Gastroesophageal sphincter (tissue), 4 donors: ENCODE measurements around the gene BCORL1. TPM values are rescaled to one million over a fixed set of nuclear protein-coding genes. Genes with fewer than 3 reads are reported as not detected.

Experiments used
- ATAC-seq: fragments of 150-250 bp; one replicate; pipeline ENCODE4 v1.9.1; 2016; ENCODE audit warnings: mild to moderate bottlenecking, moderate library complexity
- H3K27ac ChIP-seq, 4 donors: fragments of 200-600 bp; sonication (generic) in 3 of 4; 1 replicate in 3 of 4; 2 replicates in 1 of 4; pipeline ENCODE4 v1.5.1; 2016 to 2019
- H3K27me3 ChIP-seq: fragments of 200-600 bp; sonication (generic); one replicate; pipeline ENCODE4 v1.5.1; 2019
- H3K36me3 ChIP-seq, 2 donors: fragments of 200-600 bp; sonication (generic); one replicate each; pipeline ENCODE4 v1.5.1; 2019; ENCODE audit warnings: control low read depth in 1 of 2
- H3K4me1 ChIP-seq, 3 donors: fragments of 200-600 bp; sonication (generic); 1 replicate in 2 of 3; 2 replicates in 1 of 3; pipeline ENCODE4 v1.5.1; 2016 to 2019; ENCODE audit warnings: control low read depth in 2 of 3
- H3K4me3 ChIP-seq, 2 donors: fragments of 200-600 bp; sonication (generic); one replicate each; pipeline ENCODE4 v1.5.1; 2019; ENCODE audit warnings: mild to moderate bottlenecking in 1 of 2, moderate library complexity in 1 of 2
- H3K9me3 ChIP-seq, 3 donors: fragments of 200-600 bp; sonication (generic); one replicate each; pipeline ENCODE4 v1.5.1; 2017 to 2019; ENCODE audit warnings: control low read depth in 2 of 3
- EP300 ChIP-seq: sonication (generic); formaldehyde crosslinking; IDR thresholded peaks from one replicate; pipeline ENCODE4 v1.6.1; 2017; ENCODE audit warnings: antibody characterized with exemption, mild to moderate bottlenecking
- POLR2A ChIP-seq, 2 donors: fragments of 450-650 bp; IDR thresholded peaks; one replicate each; pipeline ENCODE4 v1.6.1; 2017; ENCODE audit warnings: antibody characterized with exemption in 2 of 2, mild to moderate bottlenecking in 2 of 2, moderate library complexity in 1 of 2
- POLR2AphosphoS5 ChIP-seq: sonication (generic); formaldehyde crosslinking; IDR thresholded peaks from one replicate; pipeline ENCODE4 v1.6.1; 2017; ENCODE audit warnings: antibody characterized with exemption
- WGBS, 2 donors: methylation state at CpG; one replicate each; pipeline ENCODE4 v1.1.5; 2018; ENCODE audit warnings: low coverage in 1 of 2; 5-methylcytosine and 5-hydroxymethylcytosine counted together
- total RNA-seq, 4 donors: library from RNA; depleted of rRNA; stranded (reverse); fragments of >200 nt; gene quantifications; one replicate each; pipeline ENCODE4 v1.1.0, GENCODE V29; 2016
- TF ChIP-seq, protein P1 (sequence below), 4 experiments: fragments of 200-600 bp in 2 of 4; fragments of 450-650 bp in 2 of 4; sonication (generic) in 1 of 4; IDR thresholded peaks; one replicate each; pipeline ENCODE4 v1.5.1; 2017 to 2019; ENCODE audit warnings: antibody characterized with exemption in 4 of 4, mild to moderate bottlenecking in 2 of 4, moderate library complexity in 2 of 4

The BCORL1 gene
- total RNA-seq, 4 donors from 2014 or later = 2.8 to 10.4 (median 6.6) TPM

DNA sequence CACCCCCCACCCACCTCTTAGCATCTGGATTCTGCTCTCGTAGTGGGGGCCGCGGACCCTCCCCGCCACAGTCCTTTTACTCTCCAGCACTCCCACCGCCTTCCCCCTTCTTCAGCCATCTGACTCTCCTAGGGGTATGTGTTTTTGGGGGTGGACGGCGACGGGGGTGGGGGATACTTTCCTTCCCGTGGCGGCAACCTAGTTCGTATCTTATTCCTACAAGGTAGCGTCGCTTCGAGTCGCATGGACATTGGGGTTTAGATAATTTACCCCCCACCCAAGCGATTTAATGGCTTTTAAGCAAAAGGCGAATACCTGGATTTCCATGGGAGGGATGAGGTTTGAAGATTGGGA lies 1.3 kb upstream of the BCORL1 start:
- Histone ChIP-seq H3K9me3 (no peaks in the 10 kb centered on the region), H3K4me1 (peaks cover 0 to 20% (median 0%) of the 10 kb centered on the region in 3 donors), H3K4me3 (peak overlapping the region in 1 of 2 donors; percentile 90), H3K36me3 (no peaks in the 10 kb centered on the region), H3K27me3 (no peaks in the 10 kb centered on the region), H3K27ac (peak overlapping the region in 3 of 4 donors; percentile 77 to 88 (median 85))
- no peak for ATAC-seq
- TF ChIP-seq POLR2AphosphoS5 = no peak
- TF ChIP-seq EP300 = no peak
- TF ChIP-seq, protein P1, sequence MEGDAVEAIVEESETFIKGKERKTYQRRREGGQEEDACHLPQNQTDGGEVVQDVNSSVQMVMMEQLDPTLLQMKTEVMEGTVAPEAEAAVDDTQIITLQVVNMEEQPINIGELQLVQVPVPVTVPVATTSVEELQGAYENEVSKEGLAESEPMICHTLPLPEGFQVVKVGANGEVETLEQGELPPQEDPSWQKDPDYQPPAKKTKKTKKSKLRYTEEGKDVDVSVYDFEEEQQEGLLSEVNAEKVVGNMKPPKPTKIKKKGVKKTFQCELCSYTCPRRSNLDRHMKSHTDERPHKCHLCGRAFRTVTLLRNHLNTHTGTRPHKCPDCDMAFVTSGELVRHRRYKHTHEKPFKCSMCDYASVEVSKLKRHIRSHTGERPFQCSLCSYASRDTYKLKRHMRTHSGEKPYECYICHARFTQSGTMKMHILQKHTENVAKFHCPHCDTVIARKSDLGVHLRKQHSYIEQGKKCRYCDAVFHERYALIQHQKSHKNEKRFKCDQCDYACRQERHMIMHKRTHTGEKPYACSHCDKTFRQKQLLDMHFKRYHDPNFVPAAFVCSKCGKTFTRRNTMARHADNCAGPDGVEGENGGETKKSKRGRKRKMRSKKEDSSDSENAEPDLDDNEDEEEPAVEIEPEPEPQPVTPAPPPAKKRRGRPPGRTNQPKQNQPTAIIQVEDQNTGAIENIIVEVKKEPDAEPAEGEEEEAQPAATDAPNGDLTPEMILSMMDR (IDR thresholded peaks at IDR 0.05) = no peak
- TF ChIP-seq POLR2A (IDR thresholded peaks at IDR 0.05) = no peak
- WGBS, 2 donors = 28% methylated on average over 9 of the region's 17 CpGs; no CpG with 5 or more reads in 1 of the 2 donors

DNA sequence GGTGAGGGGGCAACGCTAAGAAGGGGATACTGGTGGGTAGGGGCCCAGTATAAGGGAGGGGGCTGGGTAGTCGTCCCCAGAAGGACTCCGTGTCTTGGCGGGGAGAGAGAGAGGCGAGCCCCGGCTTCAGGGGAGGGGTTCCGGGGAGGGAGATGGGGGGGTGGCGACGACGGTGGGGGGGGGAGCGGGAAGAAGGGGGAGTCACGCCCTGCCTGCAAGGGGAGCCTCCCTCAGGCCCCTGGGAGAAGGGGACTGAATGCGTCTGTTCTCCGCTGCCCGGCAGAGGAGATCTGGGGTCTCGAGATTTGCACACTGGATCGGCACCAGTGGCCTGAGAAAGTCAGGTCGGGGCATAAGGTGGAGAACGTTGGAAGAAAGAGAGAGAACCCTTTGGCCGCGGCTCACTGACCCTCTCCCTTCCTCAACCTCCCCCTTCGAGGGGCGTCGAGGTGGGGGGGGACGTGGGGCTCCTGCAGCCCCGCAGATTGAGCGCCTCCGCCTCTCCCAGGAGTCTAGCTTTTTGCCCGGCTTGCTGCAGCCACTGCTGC lies 609 bp upstream of the BCORL1 start:
- 0 to 24% methylated on average over 2 to 6 of the region's 29 CpGs for WGBS, 2 donors

DNA sequence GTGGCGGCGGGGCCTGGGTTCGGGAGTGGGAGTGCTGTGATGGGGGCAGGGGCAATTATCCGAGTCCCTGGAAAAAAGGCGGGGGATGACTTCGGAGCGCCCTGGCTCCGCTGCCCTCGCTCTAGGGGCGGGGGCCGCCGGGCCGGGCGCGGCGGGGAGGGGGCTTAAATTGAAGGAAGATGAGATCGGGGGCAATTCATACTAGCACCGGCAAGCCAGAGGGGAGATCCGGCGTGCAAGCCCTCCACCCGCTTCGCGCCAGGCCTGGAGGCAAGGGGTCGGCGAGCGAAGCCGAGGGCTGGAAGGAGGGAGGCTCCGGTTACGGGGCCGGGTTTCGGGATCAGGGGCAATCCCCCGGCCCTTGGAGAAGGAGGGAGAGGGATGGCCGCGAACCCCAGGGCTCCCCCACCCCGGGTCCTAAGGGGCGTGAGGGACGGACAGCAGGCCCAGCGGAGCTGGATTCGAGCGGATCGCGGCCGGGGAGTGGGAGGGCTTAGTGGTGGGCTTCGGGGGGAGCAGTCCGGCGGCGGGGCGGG lies 1.2 kb downstream of the BCORL1 start:
- WGBS, 2 donors = 80% methylated on average over 2 of the region's 48 CpGs; no CpG with 5 or more reads in 1 of the 2 donors
- no peak for TF ChIP-seq EP300
- no peak for TF ChIP-seq POLR2A (IDR thresholded peaks at IDR 0.05)
- TF ChIP-seq POLR2AphosphoS5 = no peak
- TF ChIP-seq, protein P1 (IDR thresholded peaks at IDR 0.05) = no peak
- ATAC-seq = no peak
- H3K27me3 ChIP-seq = no peaks in the 10 kb centered on the region
- H3K9me3 ChIP-seq = no peaks in the 10 kb centered on the region
- peaks cover 0 to 20% (median 0%) of the 10 kb centered on the region in 3 donors for H3K4me1 ChIP-seq
- H3K4me3 ChIP-seq = no peak overlapping the region
- H3K36me3 ChIP-seq = no peaks in the 10 kb centered on the region
- no peak overlapping the region for H3K27ac ChIP-seq

More for the DNA sequence above, 609 bp upstream of the BCORL1 start:
- H3K27me3 ChIP-seq = no peaks in the 10 kb centered on the region
- H3K4me3 ChIP-seq = peak overlapping the region in 1 of 2 donors; percentile 90
- no peak for ATAC-seq
- no peaks in the 10 kb centered on the region for H3K9me3 ChIP-seq
- TF ChIP-seq, protein P1 (IDR thresholded peaks at IDR 0.05) = no peak
- TF ChIP-seq POLR2AphosphoS5 (no peak), EP300 (no peak), POLR2A (IDR thresholded peaks at IDR 0.05) (no peak)
- H3K36me3 ChIP-seq = no peaks in the 10 kb centered on the region
- H3K4me1 ChIP-seq = peaks cover 0 to 20% (median 0%) of the 10 kb centered on the region in 3 donors
- peak overlapping the region in 2 of 4 donors; percentile 85 to 88 for H3K27ac ChIP-seq

DNA sequence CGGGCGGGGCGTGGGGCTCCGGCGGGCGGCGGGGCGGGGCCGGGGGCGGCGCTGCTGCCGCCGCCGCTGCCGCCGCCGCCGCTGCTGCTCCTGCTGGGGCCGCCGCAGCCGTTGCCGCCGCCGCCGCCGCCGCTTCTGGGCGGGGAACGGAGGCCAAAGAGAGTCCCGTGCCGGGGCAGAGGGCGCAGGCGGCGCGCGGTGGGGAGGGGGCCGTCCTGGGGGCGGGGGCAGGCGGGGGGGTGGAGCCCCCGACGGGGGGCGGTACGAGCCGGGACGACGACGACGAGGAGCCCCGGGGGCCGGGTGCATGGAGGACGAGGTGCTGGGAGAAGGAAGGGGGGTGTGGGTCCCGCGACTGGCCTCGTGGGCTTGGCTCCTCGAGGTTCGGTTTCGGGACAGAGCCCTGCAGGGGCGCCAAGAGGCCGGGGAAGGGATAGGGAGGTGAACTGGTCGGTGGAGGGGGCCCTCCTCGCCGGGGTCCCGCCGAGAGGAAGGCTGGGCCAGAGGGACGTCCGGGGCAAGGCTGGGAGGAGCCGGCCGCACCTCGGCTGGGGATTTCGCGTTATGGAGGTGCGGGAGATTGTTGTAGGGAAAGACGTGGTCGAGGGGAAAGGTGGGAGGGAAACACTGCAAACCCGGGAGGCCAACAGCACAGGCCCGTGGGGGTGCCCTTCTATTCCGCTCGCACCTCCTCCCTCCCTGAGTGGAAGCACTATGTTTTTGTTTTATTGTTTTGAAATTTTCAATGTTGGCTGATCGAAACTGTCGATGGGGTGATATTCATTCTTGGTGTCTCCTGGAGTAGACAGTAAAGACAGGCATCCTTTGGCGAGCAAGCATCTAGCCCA lies 1.9 kb downstream of the BCORL1 start:
- Histone ChIP-seq H3K4me3 (no peak overlapping the region), H3K36me3 (no peaks in the 10 kb centered on the region), H3K4me1 (peaks cover 0 to 18% (median 0%) of the 10 kb centered on the region in 3 donors), H3K27ac (peak overlapping the region in 2 of 4 donors; percentile 63), H3K27me3 (no peaks in the 10 kb centered on the region), H3K9me3 (no peaks in the 10 kb centered on the region)
- no peak for ATAC-seq
- TF ChIP-seq POLR2A (IDR thresholded peaks at IDR 0.05) = no peak
- TF ChIP-seq POLR2AphosphoS5 = no peak
- TF ChIP-seq, protein P1 (IDR thresholded peaks at IDR 0.05) = no peak
- TF ChIP-seq EP300 = no peak
- 14 to 69% methylated on average over 5 to 10 of the region's 81 CpGs for WGBS, 2 donors
